Osteoblast (primary cell): ENCODE data around the gene SLC9A7. TPM values are rescaled to one million over a fixed set of nuclear protein-coding genes. Genes with fewer than 3 reads are reported as not detected.
"Not testable (repeated sequence)": the region's sequence is repeated elsewhere in the genome, so short reads cannot be mapped to it uniquely, and the experiment has no call there.

ENCODE experiments used
- DNase-seq: peaks from one replicate; pipeline ENCODE4 v3.0.0; 2011; ENCODE audit warnings: low spot score, mixed read lengths; ENCODE audit not compliant: insufficient read length; ENCODE audit errors: missing footprints
- H2AFZ ChIP-seq: 2 replicates; pipeline ENCODE4 v1.6.0; 2011; ENCODE audit warnings: mild to moderate bottlenecking, low read length
- H3K27ac ChIP-seq: 2 replicates; pipeline ENCODE4 v1.5.1; 2011; ENCODE audit warnings: mild to moderate bottlenecking, low read depth, low read length, moderate library complexity
- H3K27me3 ChIP-seq: 2 replicates; pipeline ENCODE4 v1.6.0; 2012; ENCODE audit warnings: mild to moderate bottlenecking, control low read depth, inconsistent platforms, low read length, moderate library complexity; ENCODE audit not compliant: insufficient read depth
- H3K36me3 ChIP-seq: 2 replicates; pipeline ENCODE4 v1.5.1; 2011; ENCODE audit warnings: mild to moderate bottlenecking, low read length, control low read depth, moderate library complexity; ENCODE audit not compliant: insufficient read depth
- H3K4me1 ChIP-seq: 2 replicates; pipeline ENCODE4 v1.5.1; 2011; ENCODE audit warnings: mild to moderate bottlenecking, low read length, control low read depth, moderate library complexity; ENCODE audit not compliant: insufficient read depth
- H3K4me2 ChIP-seq: 2 replicates; pipeline ENCODE4 v1.6.0; 2011; ENCODE audit warnings: mild to moderate bottlenecking, low read length; ENCODE audit not compliant: insufficient read depth
- H3K4me3 ChIP-seq: fragments of 200-600 bp; sonication (generic); 3 replicates; pipeline ENCODE4 v1.5.1; 2012; ENCODE audit warnings: mild to moderate bottlenecking, low read length, inconsistent platforms; ENCODE audit not compliant: insufficient read depth
- H3K79me2 ChIP-seq: 2 replicates; pipeline ENCODE4 v1.6.0; 2012; ENCODE audit warnings: mild to moderate bottlenecking, low read length, control low read depth, inconsistent platforms; ENCODE audit not compliant: insufficient read depth
- H3K9me3 ChIP-seq: 2 replicates; pipeline ENCODE4 v1.5.1; 2011; ENCODE audit warnings: low read depth, low read length, control low read depth
- H4K20me1 ChIP-seq: 2 replicates; pipeline ENCODE4 v1.6.0; 2012; ENCODE audit warnings: mild to moderate bottlenecking, low read length, control low read depth; ENCODE audit not compliant: insufficient read depth
- CTCF ChIP-seq: IDR thresholded peaks from 2 replicates; pipeline ENCODE4 v1.5.1; 2011; ENCODE audit warnings: mild to moderate bottlenecking, low read depth, low read length, moderate library complexity; ENCODE audit errors: extremely low read depth
- total RNA-seq: library from RNA; depleted of rRNA; stranded (reverse); fragments of >200 nt; gene quantifications from 2 replicates; pipeline ENCODE4 v1.2.3, GENCODE V29; 2012

SLC9A7 gene
- total RNA-seq, 1 donor, result 42.0 TPM

- no peak overlapping the region for H3K4me2 ChIP-seq
- no peak for DNase-seq
- H2AFZ ChIP-seq, result no peak overlapping the region
- no peaks in the 10 kb centered on the region for H3K36me3 ChIP-seq
- no peak overlapping the region for H3K4me3 ChIP-seq
- H4K20me1 ChIP-seq, result no peaks in the 10 kb centered on the region
- H3K27me3 ChIP-seq, result no peaks in the 10 kb centered on the region
- H3K4me1 ChIP-seq, result peaks cover 14% of the 10 kb centered on the region
- TF ChIP-seq CTCF, result no peak
- H3K79me2 ChIP-seq, result peaks cover 35% of the 10 kb centered on the region
- peaks cover 1% of the 10 kb centered on the region for H3K9me3 ChIP-seq
- no peak overlapping the region for H3K27ac ChIP-seq
Observed at GRCh38 chrX:46730765-46731164, 28.2 kb downstream of the SLC9A7 start.

GRCh38 chrX:46727441-46727840, 31.5 kb downstream of the SLC9A7 start:
- Histone ChIP-seq H3K27ac (peak overlapping the region; percentile 27), H3K4me2 (peak overlapping the region; percentile 25), H3K79me2 (peaks cover 38% of the 10 kb centered on the region), H2AFZ (no peak overlapping the region), H3K36me3 (no peaks in the 10 kb centered on the region), H3K4me1 (peaks cover 22% of the 10 kb centered on the region), H3K9me3 (no peaks in the 10 kb centered on the region), H4K20me1 (no peaks in the 10 kb centered on the region), H3K4me3 (no peak overlapping the region), H3K27me3 (no peaks in the 10 kb centered on the region)
- no peak for TF ChIP-seq CTCF
- no peak for DNase-seq

- not testable (repeated sequence) for DNase-seq
- Histone ChIP-seq H3K4me2 (peak overlapping the region; percentile 33), H3K27ac (peak overlapping the region; percentile 28)
Observed at GRCh38 chrX:46723569-46723927, 35.4 kb downstream of the SLC9A7 start.

GRCh38 chrX:46722742-46723568, 36.0 kb downstream of the SLC9A7 start:
- Histone ChIP-seq H3K27ac (peak overlapping the region; percentile 28), H2AFZ (no peak overlapping the region), H3K9me3 (no peaks in the 10 kb centered on the region), H3K4me3 (no peak overlapping the region), H3K27me3 (peaks cover 4% of the 10 kb centered on the region), H4K20me1 (no peaks in the 10 kb centered on the region), H3K36me3 (no peaks in the 10 kb centered on the region), H3K4me1 (peaks cover 20% of the 10 kb centered on the region), H3K79me2 (peaks cover 48% of the 10 kb centered on the region), H3K4me2 (peak overlapping the region; percentile 33)
- DNase-seq, result no peak
- TF ChIP-seq CTCF, result no peak

More at GRCh38 chrX:46723569-46723927, 35.4 kb downstream of the SLC9A7 start:
- H3K4me3 ChIP-seq, H3K27me3 ChIP-seq, H2AFZ ChIP-seq, H3K9me3 ChIP-seq, H3K36me3 ChIP-seq, H4K20me1 ChIP-seq: not testable (repeated sequence)
- Histone ChIP-seq H3K79me2 (peaks cover 53% of the 10 kb centered on the region), H3K4me1 (peaks cover 22% of the 10 kb centered on the region)
